Keratinocyte (primary cell): Measurements from ENCODE around the gene CLCN5.

Source experiments
- EZH2 ChIP-seq: IDR thresholded peaks from one replicate; pipeline ENCODE4 v1.6.1; 2012; ENCODE audit warnings: inconsistent platforms, mild to moderate bottlenecking, low read length, moderate library complexity
- TF ChIP-seq, protein P1 (sequence below), 3 experiments: IDR thresholded peaks in 1 of 3; conservative IDR thresholded peaks in 1 of 3; optimal IDR thresholded peaks in 1 of 3; 2 replicates in 2 of 3; 3 replicates in 1 of 3; pipeline versions ENCODE3 to v1.5.1; 2011; ENCODE audit warnings: low read length in 3 of 3, mild to moderate bottlenecking in 3 of 3, moderate library complexity in 2 of 3, control low read depth in 1 of 3, inconsistent platforms in 1 of 3; ENCODE audit not compliant: insufficient read depth in 2 of 3; ENCODE audit errors: extremely low read depth in 1 of 3

DNA sequence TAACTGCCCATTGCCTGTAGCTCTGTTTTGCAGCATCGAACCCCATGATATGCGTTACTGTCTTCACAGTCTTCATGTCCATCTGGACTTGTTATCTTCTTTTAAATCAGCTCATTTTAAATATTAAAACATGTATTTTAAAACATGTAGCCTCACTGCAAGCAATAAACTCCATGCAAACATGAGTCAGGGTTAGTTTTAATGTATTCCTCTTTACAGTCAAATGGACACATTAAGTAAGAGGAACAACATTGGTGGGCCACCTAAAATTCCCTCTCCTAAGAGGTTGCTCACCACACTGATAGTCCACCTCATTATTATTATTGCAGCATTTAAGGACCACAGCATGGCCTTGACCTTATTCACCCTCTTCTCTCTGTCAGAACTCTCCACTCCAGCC is 74.1 kb downstream of the CLCN5 start:
- no peak for TF ChIP-seq EZH2
- TF ChIP-seq, protein P1, sequence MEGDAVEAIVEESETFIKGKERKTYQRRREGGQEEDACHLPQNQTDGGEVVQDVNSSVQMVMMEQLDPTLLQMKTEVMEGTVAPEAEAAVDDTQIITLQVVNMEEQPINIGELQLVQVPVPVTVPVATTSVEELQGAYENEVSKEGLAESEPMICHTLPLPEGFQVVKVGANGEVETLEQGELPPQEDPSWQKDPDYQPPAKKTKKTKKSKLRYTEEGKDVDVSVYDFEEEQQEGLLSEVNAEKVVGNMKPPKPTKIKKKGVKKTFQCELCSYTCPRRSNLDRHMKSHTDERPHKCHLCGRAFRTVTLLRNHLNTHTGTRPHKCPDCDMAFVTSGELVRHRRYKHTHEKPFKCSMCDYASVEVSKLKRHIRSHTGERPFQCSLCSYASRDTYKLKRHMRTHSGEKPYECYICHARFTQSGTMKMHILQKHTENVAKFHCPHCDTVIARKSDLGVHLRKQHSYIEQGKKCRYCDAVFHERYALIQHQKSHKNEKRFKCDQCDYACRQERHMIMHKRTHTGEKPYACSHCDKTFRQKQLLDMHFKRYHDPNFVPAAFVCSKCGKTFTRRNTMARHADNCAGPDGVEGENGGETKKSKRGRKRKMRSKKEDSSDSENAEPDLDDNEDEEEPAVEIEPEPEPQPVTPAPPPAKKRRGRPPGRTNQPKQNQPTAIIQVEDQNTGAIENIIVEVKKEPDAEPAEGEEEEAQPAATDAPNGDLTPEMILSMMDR (optimal IDR thresholded peaks at IDR 0.05 in 1 of 3, IDR thresholded peaks at IDR 0.05 in 1 of 3, conservative IDR thresholded peaks at IDR 0.05 in 1 of 3; ENCODE audit: extremely low read depth in 1 of 3, insufficient read depth in 2 of 3, low read length in 3 of 3), result no peak
